GM12891 (cell line): ENCODE data around the gene C16orf95.

Experiments used
- PAX5 ChIP-seq: IDR thresholded peaks from 2 replicates; pipeline ENCODE4 v1.6.1; 2011; ENCODE audit warnings: low read length, moderate library complexity, mild to moderate bottlenecking; ENCODE audit not compliant: insufficient read depth, severe bottlenecking
- POLR2A ChIP-seq: IDR thresholded peaks from 2 replicates; pipeline ENCODE4 v1.6.1; 2011; ENCODE audit warnings: low read depth, low read length, control low read depth
- POLR2AphosphoS5 ChIP-seq: IDR thresholded peaks from 2 replicates; pipeline ENCODE4 v1.6.1; 2011; ENCODE audit warnings: low read depth, low read length, control low read depth
- POU2F2 ChIP-seq: IDR thresholded peaks from 2 replicates; pipeline ENCODE4 v1.6.1; 2011; ENCODE audit warnings: low read depth, mild to moderate bottlenecking, control low read depth, low read length, moderate library complexity
- TAF1 ChIP-seq: IDR thresholded peaks from 2 replicates; pipeline ENCODE4 v1.6.1; 2011; ENCODE audit warnings: low read depth, low read length, control low read depth

DNA sequence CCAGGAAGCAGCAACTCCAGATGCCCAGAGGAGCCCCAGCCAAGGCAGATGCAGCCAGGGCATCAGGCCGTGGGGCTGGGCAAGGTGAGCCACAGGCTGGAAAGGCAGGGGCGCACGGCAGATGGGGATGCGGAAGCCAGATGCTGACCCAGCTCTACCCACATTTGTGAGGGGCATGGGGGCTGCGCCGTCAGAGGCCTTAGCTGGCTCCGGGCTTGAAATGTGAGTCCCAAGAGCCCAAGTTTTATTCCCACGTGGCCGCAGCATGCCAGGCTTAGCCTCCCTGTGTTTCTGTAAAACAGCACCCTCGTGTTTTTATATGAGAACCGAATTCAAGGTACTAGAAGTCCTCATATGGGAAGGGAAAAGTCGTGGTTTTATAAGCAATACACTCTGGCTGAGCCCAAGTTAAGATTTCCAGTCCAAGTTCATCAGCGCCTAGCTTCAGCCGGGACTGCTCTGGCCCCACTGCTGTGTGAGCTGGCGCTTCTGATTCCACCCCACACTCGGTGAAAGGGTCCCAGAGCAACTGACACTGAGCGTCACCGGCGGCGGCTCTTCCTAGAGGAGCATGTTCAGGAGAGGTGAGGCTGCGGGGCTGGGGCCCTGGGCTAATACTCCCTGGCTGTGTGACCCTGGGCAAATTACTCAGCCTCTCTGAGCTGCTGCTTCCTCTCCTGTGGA lies 6.7 kb upstream of the C16orf95 start:
- TF ChIP-seq POLR2AphosphoS5 (no peak), TAF1 (no peak), POLR2A (no peak), PAX5 (no peak), POU2F2 (no peak)
